Ovary (tissue), 9 donors: ENCODE measurements around the gene CTIF. TPM values are rescaled to one million over a fixed set of nuclear protein-coding genes. Genes with fewer than 3 reads are reported as not detected.

Source experiments
- DNase-seq, 5 donors: peaks; one replicate each; pipeline ENCODE4 v3.0.0-alpha.2; 2019 to 2020
- H3K27ac ChIP-seq, 2 donors: fragments of 200-600 bp; one replicate each; pipeline versions ENCODE4 v1.5.1 to v1.8.0; 2019 to 2022
- H3K27me3 ChIP-seq: fragments of 200-600 bp; one replicate; pipeline ENCODE4 v1.8.0; 2022
- H3K36me3 ChIP-seq: fragments of 200-600 bp; sonication (generic); one replicate; pipeline ENCODE4 v1.5.1; 2019
- H3K4me1 ChIP-seq: one replicate; pipeline ENCODE4 v1.8.1; 2013; ENCODE audit warnings: mild to moderate bottlenecking, moderate library complexity; ENCODE audit not compliant: insufficient read depth
- H3K4me3 ChIP-seq: fragments of 200-600 bp; sonication (generic); one replicate; pipeline ENCODE4 v1.5.1; 2017
- H3K9me3 ChIP-seq, 2 donors: fragments of 200-600 bp in 1 of 2; sonication (generic) in 1 of 2; one replicate each; pipeline versions ENCODE4 v1.5.1 to v1.8.1; 2013 to 2019; ENCODE audit warnings: mild to moderate bottlenecking in 1 of 2, moderate library complexity in 1 of 2
- EP300 ChIP-seq: sonication (generic); formaldehyde crosslinking; IDR thresholded peaks from one replicate; pipeline ENCODE4 v1.6.1; 2017; ENCODE audit warnings: antibody characterized with exemption
- POLR2A ChIP-seq: fragments of 450-650 bp; IDR thresholded peaks from one replicate; pipeline ENCODE4 v1.6.1; 2017; ENCODE audit warnings: antibody characterized with exemption, mild to moderate bottlenecking, moderate library complexity
- WGBS, 3 donors: extraction: QIAGEN DNeasy Blood & Tissue Kit in 1 of 3; methylation state at CpG; one replicate each; pipeline versions ENCODE4 v1.1.5 to v1.1.7; 2013 to 2017; 5-methylcytosine and 5-hydroxymethylcytosine counted together
- intact Hi-C, 4 donors: fragments of 100-400 bp; cut with DNase I; formaldehyde crosslinking; loops; one replicate each; pipeline versions ENCODE4 v1.11.0 to v1.15.1; 2022 to 2023
- polyA plus RNA-seq, 2 donors: library from polyadenylated mRNA; stranded (reverse); fragments of 200-250 nt in 1 of 2; fragments of 350-450 nt in 1 of 2; fragmentation: Illumina TruSeq in 1 of 2; extraction: RNeasy Lipid Tissue Mini Kit (QIAGEN cat#74804) in 1 of 2; gene quantifications; one replicate each; pipeline ENCODE4 v1.2.3, GENCODE V29; 2013 to 2014
- total RNA-seq, 7 donors: library from RNA; depleted of rRNA in 2 of 7; stranded (reverse); fragments of >200 nt in 2 of 7; fragmentation: NEBNext Ultra II Directional in 3 of 7; extraction: Animal tissue kit (Norgen Biotek cat#: 25700) in 3 of 7; gene quantifications; one replicate each; pipeline versions ENCODE4 v1.1.0 to v1.2.4, GENCODE V29; 2016 to 2023
- TF ChIP-seq, protein P1 (sequence below), 3 donors: fragments of 450-650 bp in 2 of 3; fragments of 200-600 bp in 1 of 3; IDR thresholded peaks; one replicate each; pipeline versions ENCODE4 v1.5.1 to v1.8.0; 2016 to 2022; ENCODE audit warnings: antibody characterized with exemption in 3 of 3, mild to moderate bottlenecking in 1 of 3
- donor health status: DM: no; HTN: no; CAD: no; lungs with moderate emphysema.
- donor health status: DM: no; HTN: no; CAD: no.
- donor health status: Bipolar disorder and iron deficiency.
- donor health status: DM: yes; HTN: yes; CAD: no.
- donor health status: DM: no; HTN: no; CAD: no.
- donor health status: DM: yes; HTN: yes; CAD: no.

CTIF gene
- total and polyA plus RNA-seq, 9 donors, result 18.5 to 94.1 (median 75.2) TPM

DNA sequence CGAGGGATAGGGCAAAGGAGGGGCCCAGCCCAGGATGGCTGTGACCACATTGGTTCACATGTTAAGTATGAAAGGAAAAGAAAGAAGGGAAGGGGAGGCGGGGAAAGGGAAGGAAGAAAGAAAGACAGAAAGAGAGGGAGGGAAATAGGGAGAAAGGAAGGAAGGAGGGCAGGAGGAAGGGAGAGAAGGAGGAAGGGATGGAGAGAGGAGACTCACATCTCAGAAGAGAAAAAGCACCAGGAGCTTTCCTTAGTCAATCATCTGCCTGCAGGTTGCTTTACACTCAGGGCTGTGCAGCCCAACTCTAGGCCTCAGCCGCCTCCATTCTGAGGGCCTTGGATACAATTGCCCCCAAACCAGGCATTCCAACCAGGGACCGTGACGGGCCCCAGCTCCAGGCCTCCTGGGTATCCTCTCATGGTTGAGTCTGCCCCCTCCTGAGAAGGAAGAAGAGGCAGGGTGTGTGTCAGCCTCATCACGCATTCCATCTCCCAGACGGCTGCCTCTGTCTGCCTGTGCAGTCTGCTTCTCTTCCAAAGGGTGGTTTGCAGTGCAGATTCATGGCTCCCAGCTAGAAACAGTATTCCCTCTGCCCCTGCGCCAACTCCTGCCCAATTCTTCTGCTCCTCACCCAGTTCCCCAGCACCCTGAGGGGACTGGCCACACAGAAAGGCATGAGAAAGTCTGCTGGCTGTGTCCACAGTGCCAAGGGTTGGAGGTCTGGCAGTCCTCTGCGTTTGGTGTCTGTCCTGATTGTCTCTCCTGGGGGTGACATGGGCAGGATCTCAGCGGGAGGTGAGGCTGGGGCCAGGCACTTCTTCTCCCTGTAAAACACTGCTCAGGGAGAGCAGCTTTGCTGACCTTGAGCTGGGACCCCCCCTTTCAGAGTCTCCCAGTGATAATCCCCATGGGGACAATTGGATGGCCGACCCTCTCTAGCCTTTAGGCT, 248.6 kb downstream of the CTIF start:
- WGBS, 3 donors, result 84 to 89% (median 87%) methylated on average over 11 of the region's 11 CpGs
- Histone ChIP-seq H3K9me3 (no peaks in the 10 kb centered on the region), H3K4me3 (no peak overlapping the region), H3K4me1 (peaks cover 9% of the 10 kb centered on the region), H3K36me3 (no peaks in the 10 kb centered on the region), H3K27ac (no peak overlapping the region), H3K27me3 (no peaks in the 10 kb centered on the region)
- TF ChIP-seq EP300 (no peak), POLR2A (no peak)
- TF ChIP-seq, protein P1, sequence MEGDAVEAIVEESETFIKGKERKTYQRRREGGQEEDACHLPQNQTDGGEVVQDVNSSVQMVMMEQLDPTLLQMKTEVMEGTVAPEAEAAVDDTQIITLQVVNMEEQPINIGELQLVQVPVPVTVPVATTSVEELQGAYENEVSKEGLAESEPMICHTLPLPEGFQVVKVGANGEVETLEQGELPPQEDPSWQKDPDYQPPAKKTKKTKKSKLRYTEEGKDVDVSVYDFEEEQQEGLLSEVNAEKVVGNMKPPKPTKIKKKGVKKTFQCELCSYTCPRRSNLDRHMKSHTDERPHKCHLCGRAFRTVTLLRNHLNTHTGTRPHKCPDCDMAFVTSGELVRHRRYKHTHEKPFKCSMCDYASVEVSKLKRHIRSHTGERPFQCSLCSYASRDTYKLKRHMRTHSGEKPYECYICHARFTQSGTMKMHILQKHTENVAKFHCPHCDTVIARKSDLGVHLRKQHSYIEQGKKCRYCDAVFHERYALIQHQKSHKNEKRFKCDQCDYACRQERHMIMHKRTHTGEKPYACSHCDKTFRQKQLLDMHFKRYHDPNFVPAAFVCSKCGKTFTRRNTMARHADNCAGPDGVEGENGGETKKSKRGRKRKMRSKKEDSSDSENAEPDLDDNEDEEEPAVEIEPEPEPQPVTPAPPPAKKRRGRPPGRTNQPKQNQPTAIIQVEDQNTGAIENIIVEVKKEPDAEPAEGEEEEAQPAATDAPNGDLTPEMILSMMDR (IDR thresholded peaks at IDR 0.05), result no peak
- intact Hi-C loops, result loop anchor here in 2 of 4 donors (10.0 kb wide), 1 partner anchor 157 kb away; no protein-coding TSS in a partner anchor
- peak in 2 of 5 donors; percentile 11 to 18 for DNase-seq

DNA sequence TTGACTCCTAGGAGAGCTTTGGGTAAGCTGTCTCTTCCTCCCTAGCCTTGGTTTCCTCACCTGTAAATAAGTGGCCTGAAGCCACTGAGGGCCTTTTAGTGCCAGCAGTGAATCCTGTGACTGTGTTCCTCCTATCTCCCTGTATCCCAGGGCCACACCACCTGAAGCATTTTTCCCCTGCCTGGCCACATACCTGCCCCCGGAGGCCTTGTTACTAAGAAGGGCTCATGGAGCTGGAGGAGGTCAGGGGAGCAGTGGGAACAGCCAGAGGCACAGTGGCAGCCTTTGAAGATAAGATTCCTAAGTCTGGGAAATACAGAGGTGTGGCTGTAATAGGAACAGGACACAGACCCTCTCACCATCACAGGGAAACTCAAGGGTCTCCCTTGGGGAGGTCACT, 249.5 kb downstream of the CTIF start:
- no peak overlapping the region for H3K4me3 ChIP-seq
- peaks cover 3% of the 10 kb centered on the region for H3K4me1 ChIP-seq
- H3K27me3 ChIP-seq, result no peaks in the 10 kb centered on the region
- TF ChIP-seq POLR2A (no peak), EP300 (no peak)
- TF ChIP-seq, protein P1 (IDR thresholded peaks at IDR 0.05), result no peak
- WGBS, 3 donors, result 53 to 72% (median 59%) methylated on average over 1 of the region's 1 CpG
- intact Hi-C loops, result loop anchor here in 2 of 4 donors (10.0 kb wide), 1 partner anchor 156 kb away; no protein-coding TSS in a partner anchor
- H3K36me3 ChIP-seq, result no peaks in the 10 kb centered on the region
- DNase-seq, result peak in 2 of 5 donors; percentile 2 to 3
- H3K27ac ChIP-seq, result no peak overlapping the region
- no peaks in the 10 kb centered on the region for H3K9me3 ChIP-seq

DNA sequence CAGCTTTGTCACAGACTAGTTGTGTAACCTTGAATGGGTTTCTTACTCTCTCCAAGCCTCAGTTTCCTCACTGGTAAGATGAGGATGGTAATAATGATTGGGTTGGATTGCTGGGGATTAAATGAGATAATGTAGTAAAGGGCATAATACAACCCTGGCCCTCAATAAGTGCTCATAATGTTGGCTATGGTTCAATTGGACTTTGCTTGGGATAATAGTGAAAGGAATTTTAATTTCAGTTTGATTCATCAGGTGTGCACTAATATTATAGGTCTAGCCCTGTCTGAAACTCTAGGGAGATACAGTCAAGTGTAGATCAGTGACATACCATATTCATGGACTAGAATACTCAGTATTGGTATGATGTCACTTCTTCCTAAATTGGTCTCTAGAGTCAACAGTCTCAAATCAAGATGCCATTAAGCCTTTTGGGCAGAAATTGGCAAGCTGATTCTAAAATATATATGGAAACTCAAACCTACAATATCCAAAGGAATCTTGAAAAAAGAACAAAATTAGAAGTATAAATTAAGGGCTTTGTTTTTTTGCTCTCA, 250.5 kb downstream of the CTIF start:
- H3K27ac ChIP-seq, result no peak overlapping the region
- TF ChIP-seq POLR2A (no peak), EP300 (no peak)
- TF ChIP-seq, protein P1 (IDR thresholded peaks at IDR 0.05), result no peak
- no peaks in the 10 kb centered on the region for H3K9me3 ChIP-seq
- DNase-seq, result no peak
- peaks cover 3% of the 10 kb centered on the region for H3K4me1 ChIP-seq
- no peak overlapping the region for H3K4me3 ChIP-seq
- intact Hi-C loops, result loop anchor here in 2 of 4 donors (10.0 kb wide), 1 partner anchor 155 kb away; no protein-coding TSS in a partner anchor
- H3K27me3 ChIP-seq, result no peaks in the 10 kb centered on the region
- H3K36me3 ChIP-seq, result no peaks in the 10 kb centered on the region

DNA sequence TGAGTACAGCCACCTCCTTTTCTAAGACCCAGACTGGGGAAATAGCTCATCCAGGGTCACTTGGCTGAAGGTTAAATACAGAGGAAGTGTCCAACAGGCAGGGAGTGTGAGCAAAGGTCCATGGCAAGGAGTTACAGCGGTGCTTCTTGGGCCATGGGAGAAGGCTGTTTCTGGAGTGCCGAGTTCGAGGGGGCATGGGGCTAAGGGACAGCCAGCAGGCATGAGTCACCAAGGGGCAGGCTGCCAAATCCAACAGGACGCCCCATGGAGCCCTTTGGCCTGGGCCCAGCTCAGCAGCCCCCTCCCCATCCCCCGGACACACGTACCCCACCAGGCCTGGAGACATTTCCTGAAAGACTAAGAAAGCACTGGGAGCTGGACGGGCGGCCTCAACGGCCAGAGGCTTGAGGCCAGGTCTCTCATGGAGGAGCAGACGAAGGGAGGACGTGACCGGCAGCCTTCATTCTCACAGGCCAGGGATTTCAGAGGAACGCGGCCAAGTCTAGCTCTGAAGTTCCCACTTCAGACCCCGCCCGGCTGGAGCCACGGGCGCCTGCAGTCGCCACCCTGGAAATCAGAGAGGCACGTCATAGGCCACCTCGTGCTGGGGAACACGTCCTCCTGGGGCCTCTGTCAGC, 251.5 kb downstream of the CTIF start:
- Histone ChIP-seq H3K9me3 (no peaks in the 10 kb centered on the region), H3K4me3 (no peak overlapping the region), H3K36me3 (no peaks in the 10 kb centered on the region), H3K27ac (no peak overlapping the region), H3K4me1 (no peaks in the 10 kb centered on the region), H3K27me3 (no peaks in the 10 kb centered on the region)
- WGBS, 3 donors, result 78 to 87% (median 79%) methylated on average over 22 of the region's 22 CpGs
- no peak for TF ChIP-seq POLR2A
- TF ChIP-seq EP300, result no peak
- TF ChIP-seq, protein P1 (IDR thresholded peaks at IDR 0.05), result no peak
- intact Hi-C loops, result no loop called here
- peak in 4 of 5 donors; percentile 49 to 60 (median 54) for DNase-seq
